Cardiac fibroblast (primary cell): ENCODE data around the gene RIPK3.
A peak's percentile ranks its signal among the peaks of the same experiment; 100 is the strongest.
"Not testable (repeated sequence)": the region's sequence is repeated elsewhere in the genome, so short reads cannot be mapped to it uniquely, and the experiment has no call there.

Experiments
- DNase-seq, 2 donors: peaks; one replicate each; pipeline versions ENCODE4 v3.0.0 to v3.0.0-alpha.2; 2010; ENCODE audit warnings: low read depth in 2 of 2
- H3K4me3 ChIP-seq, 2 donors: replicated peaks in 1 of 2; 1 replicate in 1 of 2; 2 replicates in 1 of 2; pipeline ENCODE4 v1.5.1; 2011; ENCODE audit warnings: low read depth in 2 of 2, low read length in 2 of 2, mild to moderate bottlenecking in 2 of 2, moderate library complexity in 1 of 2
- TF ChIP-seq, protein P1 (sequence below): IDR thresholded peaks from one replicate; pipeline ENCODE4 v1.5.1; 2011; ENCODE audit warnings: low read depth, mild to moderate bottlenecking, low read length, inconsistent platforms

RIPK3 gene

DNA sequence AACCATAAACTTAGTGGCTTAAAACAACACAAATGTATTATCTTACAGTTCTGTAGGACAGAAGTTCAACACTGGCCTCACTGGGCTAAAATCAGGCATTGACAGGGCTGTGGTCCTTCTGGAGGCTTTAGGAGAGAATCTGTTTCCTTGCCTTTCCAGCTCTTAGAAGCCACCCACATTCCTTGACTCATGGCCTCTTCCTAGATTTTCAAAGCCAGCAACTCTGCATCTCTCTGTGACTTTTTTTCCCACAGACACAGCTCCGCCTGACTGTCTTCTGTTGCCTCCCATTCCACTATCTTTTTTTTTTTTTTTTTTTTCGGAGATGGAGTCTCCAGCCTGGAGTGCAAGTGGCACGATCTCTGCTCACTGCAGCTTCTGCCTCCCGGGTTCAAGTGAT is 16.4 kb upstream of the RIPK3 start:
- no peak overlapping the region for H3K4me3 ChIP-seq
- DNase-seq = no peak
- TF ChIP-seq, protein P1, sequence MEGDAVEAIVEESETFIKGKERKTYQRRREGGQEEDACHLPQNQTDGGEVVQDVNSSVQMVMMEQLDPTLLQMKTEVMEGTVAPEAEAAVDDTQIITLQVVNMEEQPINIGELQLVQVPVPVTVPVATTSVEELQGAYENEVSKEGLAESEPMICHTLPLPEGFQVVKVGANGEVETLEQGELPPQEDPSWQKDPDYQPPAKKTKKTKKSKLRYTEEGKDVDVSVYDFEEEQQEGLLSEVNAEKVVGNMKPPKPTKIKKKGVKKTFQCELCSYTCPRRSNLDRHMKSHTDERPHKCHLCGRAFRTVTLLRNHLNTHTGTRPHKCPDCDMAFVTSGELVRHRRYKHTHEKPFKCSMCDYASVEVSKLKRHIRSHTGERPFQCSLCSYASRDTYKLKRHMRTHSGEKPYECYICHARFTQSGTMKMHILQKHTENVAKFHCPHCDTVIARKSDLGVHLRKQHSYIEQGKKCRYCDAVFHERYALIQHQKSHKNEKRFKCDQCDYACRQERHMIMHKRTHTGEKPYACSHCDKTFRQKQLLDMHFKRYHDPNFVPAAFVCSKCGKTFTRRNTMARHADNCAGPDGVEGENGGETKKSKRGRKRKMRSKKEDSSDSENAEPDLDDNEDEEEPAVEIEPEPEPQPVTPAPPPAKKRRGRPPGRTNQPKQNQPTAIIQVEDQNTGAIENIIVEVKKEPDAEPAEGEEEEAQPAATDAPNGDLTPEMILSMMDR = no peak

DNA sequence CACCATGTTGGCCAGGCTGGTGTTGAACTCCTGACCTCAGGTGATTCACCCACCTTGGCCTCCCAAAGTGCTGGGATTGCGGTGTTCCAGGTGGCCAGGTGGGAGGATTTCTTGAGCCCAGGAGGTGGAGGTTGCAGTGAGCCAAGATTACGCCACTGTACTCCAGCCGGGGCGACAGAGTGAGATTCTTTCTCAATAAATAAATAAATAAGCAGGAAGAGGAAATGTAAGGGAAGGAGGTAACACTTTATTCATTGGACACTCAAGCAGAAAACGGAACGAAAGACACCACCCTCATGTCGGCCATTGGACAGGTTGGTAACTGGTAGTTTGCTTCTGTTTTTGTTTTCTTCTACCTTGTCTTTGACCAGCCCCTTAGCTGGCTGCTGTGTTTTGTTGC is 15.2 kb upstream of the RIPK3 start:
- H3K4me3 ChIP-seq = no peak overlapping the region
- TF ChIP-seq, protein P1 = no peak
- no peak for DNase-seq

DNA sequence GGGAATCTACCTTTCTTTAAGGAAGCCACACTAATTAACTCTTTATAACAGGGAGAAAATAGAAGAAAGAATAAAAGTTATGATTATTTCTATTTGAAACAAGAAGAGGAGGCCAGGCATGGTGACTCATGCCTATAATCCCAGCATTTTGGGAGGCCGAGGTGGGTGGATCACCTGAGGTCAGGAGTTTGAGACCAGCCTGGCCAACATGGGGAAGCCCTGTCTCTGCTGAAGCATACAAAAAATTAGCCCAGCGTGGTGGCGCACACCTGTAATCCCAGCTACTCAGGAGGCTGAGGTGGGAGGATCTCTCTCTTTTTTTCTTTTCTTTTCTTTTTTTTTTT is 14.7 kb upstream of the RIPK3 start:
- not testable (repeated sequence) for H3K4me3 ChIP-seq, DNase-seq

DNA sequence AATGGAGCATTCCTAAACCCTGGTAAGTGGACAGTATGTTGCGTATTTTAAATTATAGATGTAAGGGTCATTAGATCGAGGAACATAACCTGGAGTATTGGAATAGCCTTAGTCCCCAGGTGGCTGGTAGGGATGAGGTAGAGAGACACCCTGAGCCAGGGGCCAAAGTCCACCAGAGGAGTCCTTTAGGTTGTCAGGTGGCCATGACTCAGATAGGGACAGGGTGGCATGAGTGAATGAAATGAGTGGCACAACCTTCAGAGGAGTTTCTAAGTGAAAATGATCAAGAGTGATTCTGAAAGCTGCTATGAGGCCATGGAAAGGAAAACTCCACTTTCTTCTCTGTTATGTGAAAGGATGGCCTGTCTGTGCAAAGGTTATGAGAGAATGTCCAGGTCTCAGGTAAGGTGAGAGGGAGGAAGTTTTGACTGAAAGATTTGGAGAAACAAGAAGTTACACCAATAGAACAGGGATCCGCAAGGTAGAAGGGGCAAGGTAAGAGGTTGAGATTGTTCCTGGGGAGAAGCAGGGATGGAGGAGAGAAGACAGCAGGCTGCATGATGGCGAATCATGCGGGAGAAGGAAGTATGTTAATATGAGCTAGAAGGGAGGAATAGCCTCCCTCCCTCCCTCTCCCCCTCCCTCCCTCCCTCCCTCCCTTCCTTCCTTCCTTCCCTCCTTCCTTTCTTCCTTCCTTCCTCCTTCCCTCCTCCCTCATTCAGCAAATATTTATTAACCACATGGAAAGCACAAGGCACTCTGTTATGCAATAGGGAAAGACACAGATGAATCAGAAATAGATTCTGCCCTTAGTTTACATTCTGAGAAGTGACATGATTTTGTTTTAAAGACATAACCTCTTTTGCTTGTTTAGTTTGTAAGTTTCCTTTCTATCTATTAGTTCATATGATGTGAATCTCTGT is 14.0 kb upstream of the RIPK3 start:
- H3K4me3 ChIP-seq = no peak overlapping the region
- peak; percentile 40 to 75 for DNase-seq
- TF ChIP-seq, protein P1 = no peak

DNA sequence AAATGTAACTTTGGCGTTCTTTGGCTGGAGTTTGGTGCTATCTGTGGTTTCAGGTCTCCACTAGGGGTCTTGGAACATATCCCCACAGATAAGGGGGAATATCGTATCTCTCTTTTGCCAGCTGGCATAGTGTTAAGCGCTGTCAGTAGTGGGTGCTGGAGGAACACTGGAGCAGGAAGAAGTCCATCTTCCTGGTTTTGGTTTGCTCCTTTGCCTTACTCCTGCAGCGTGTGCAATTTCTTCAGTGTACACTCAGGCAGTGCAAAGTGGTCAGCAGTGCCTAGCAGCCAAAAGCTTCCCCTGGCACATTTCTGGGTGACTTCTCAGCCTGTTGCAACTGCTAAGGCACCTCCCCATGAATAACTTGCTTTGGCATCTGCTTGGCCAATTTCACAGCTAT is 11.7 kb upstream of the RIPK3 start:
- peak; percentile 48 to 64 for DNase-seq
- no peak overlapping the region for H3K4me3 ChIP-seq
- TF ChIP-seq, protein P1 = no peak

DNA sequence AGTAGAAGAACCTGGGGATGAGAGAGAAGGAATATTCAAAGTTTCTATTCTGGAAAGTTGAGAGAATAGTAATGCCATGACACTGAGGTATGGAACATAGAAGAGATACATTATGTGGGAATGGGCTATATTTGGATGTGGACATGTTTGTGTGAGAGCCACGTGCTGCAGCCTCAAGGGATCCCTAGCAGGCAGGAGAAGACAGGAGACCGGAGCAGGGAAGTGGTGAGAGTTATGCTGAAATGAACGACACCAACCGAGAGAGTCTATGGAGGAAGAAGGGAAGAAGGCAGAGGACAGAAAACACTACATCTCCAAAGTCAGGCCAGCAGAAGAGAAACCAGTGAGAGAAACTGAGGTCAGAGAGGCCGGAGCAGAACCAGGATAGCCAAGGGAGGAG is 10.0 kb upstream of the RIPK3 start:
- H3K4me3 ChIP-seq = no peak overlapping the region
- TF ChIP-seq, protein P1 = no peak

DNA sequence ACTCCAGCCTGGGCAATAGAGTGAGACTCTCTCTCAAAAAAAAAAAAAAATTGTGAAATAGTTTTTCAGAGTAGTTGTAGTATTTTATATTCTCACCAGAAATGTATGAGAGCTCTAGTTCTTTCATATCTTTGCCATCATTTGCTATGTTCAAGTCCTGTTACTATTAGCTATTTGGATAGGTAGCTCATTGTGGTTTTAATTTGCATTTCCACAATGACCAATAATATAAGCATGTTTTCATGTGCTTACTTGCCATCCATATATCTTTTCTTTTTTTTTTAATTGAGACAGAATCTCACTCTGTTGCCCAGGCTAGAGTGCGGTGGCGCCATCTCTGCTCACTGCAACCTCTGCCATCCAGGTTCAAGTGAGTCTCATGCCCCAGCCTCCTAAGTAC is 8.4 kb upstream of the RIPK3 start:
- no peak overlapping the region for H3K4me3 ChIP-seq
- TF ChIP-seq, protein P1 = no peak
- no peak for DNase-seq

More for the DNA sequence above, 10.0 kb upstream of the RIPK3 start:
- no peak for DNase-seq
